Stomach (tissue), 9 donors: ENCODE data around the gene ZSCAN18. TPM values are rescaled to one million over a fixed set of nuclear protein-coding genes. Genes with fewer than 3 reads are reported as not detected.

Experiments used
- DNase-seq, 2 donors: peaks; one replicate each; pipeline versions ENCODE4 v3.0.0 to v3.0.0-alpha.2; 2013 to 2019
- H3K27ac ChIP-seq, 5 donors: fragments of 200-600 bp in 4 of 5; sonication (generic) in 4 of 5; one replicate each; pipeline ENCODE4 v1.5.1; 2013 to 2019; ENCODE audit warnings: mild to moderate bottlenecking in 1 of 5, moderate library complexity in 1 of 5
- H3K27me3 ChIP-seq, 3 donors: fragments of 200-600 bp; sonication (generic); one replicate each; pipeline ENCODE4 v1.5.1; 2017 to 2019; ENCODE audit warnings: mixed run types in 1 of 3
- H3K36me3 ChIP-seq, 4 donors: fragments of 200-600 bp; sonication (generic); 1 replicate in 3 of 4; 2 replicates in 1 of 4; pipeline ENCODE4 v1.5.1; 2016 to 2019
- H3K4me1 ChIP-seq, 4 donors: fragments of 200-600 bp; sonication (generic); one replicate each; pipeline ENCODE4 v1.5.1; 2016 to 2019
- H3K4me3 ChIP-seq, 4 donors: fragments of 200-600 bp; sonication (generic) in 3 of 4; one replicate each; pipeline ENCODE4 v1.5.1; 2016 to 2019; ENCODE audit warnings: mild to moderate bottlenecking in 1 of 4
- H3K9me3 ChIP-seq, 4 donors: fragments of 200-600 bp; sonication (generic); one replicate each; pipeline ENCODE4 v1.5.1; 2016 to 2019
- EP300 ChIP-seq: sonication (generic); formaldehyde crosslinking; IDR thresholded peaks from one replicate; pipeline ENCODE4 v1.6.1; 2017; ENCODE audit warnings: antibody characterized with exemption
- POLR2A ChIP-seq, 4 donors: fragments of 450-650 bp; IDR thresholded peaks; one replicate each; pipeline ENCODE4 v1.6.1; 2016; ENCODE audit warnings: antibody characterized with exemption in 4 of 4, control low read depth in 2 of 4, mild to moderate bottlenecking in 1 of 4, moderate library complexity in 1 of 4
- POLR2AphosphoS5 ChIP-seq, 3 donors: sonication (generic); formaldehyde crosslinking; IDR thresholded peaks; one replicate each; pipeline ENCODE4 v1.6.1; 2016; ENCODE audit warnings: antibody characterized with exemption in 3 of 3
- WGBS, 5 donors: extraction: QIAGEN DNeasy Blood & Tissue Kit in 3 of 5; methylation state at CpG; one replicate each; pipeline versions ENCODE4 v1.1.5 to v1.1.7; 2013 to 2018; 5-methylcytosine and 5-hydroxymethylcytosine counted together
- intact Hi-C: fragments of 100-400 bp; cut with DNase I; formaldehyde crosslinking; loops from one replicate; pipeline ENCODE4 v1.15.1; 2023; ENCODE audit warnings: low total_unique reads
- polyA plus RNA-seq, 3 donors: library from polyadenylated mRNA; stranded (reverse); fragments of 200-250 nt; gene quantifications; one replicate each; pipeline ENCODE4 v1.2.3, GENCODE V29; 2013
- total RNA-seq, 5 donors: library from RNA; depleted of rRNA; stranded (reverse); fragments of >200 nt; gene quantifications; one replicate each; pipeline versions ENCODE4 v1.1.0 to v1.2.3, GENCODE V29; 2014 to 2016
- TF ChIP-seq, protein P1 (sequence below), 7 experiments: fragments of 450-650 bp in 4 of 7; fragments of 200-600 bp in 3 of 7; sonication (generic) in 3 of 7; IDR thresholded peaks; one replicate each; pipeline ENCODE4 v1.5.1; 2016 to 2019; ENCODE audit warnings: antibody characterized with exemption in 7 of 7, control low read depth in 2 of 7, mild to moderate bottlenecking in 1 of 7
- donor health status: healthy with polysubstance abuse.
- donor health status: Bipolar disorder and iron deficiency.
- donor health status: healthy.

ZSCAN18 gene
- total and polyA plus RNA-seq, 8 donors, result 15.5 to 327 (median 45.9) TPM

DNA sequence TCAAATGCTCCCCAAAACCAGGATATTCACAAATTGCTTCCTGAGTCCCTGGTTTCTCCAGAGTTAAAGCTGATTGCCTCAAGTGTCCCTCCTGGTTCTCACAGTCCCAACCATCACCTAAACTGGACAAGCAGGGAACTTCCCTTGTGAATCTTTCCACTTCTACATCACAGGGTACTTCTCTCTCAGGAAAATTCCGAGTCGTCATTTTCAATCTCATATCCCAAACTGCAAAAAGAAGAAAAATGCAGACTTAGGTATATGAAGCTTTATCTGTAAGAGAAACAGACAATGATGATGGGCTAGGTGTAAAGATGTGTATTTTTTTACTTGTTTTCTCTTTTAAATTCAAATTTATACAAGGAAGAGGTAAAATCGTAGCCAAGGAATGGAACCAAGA lies 31.3 kb upstream of the ZSCAN18 start:
- no peaks in the 10 kb centered on the region for H3K27me3 ChIP-seq
- TF ChIP-seq, protein P1, sequence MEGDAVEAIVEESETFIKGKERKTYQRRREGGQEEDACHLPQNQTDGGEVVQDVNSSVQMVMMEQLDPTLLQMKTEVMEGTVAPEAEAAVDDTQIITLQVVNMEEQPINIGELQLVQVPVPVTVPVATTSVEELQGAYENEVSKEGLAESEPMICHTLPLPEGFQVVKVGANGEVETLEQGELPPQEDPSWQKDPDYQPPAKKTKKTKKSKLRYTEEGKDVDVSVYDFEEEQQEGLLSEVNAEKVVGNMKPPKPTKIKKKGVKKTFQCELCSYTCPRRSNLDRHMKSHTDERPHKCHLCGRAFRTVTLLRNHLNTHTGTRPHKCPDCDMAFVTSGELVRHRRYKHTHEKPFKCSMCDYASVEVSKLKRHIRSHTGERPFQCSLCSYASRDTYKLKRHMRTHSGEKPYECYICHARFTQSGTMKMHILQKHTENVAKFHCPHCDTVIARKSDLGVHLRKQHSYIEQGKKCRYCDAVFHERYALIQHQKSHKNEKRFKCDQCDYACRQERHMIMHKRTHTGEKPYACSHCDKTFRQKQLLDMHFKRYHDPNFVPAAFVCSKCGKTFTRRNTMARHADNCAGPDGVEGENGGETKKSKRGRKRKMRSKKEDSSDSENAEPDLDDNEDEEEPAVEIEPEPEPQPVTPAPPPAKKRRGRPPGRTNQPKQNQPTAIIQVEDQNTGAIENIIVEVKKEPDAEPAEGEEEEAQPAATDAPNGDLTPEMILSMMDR (IDR thresholded peaks at IDR 0.05), result no peak
- TF ChIP-seq EP300 (no peak), POLR2A (IDR thresholded peaks at IDR 0.05) (no peak)
- H3K9me3 ChIP-seq, result peaks cover 99 to 100% (median 100%) of the 10 kb centered on the region in 4 donors
- H3K4me1 ChIP-seq, result no peaks in the 10 kb centered on the region
- H3K36me3 ChIP-seq, result peaks cover 73 to 97% (median 76%) of the 10 kb centered on the region in 4 donors
- WGBS, 5 donors, result 95 to 100% (median 96%) methylated on average over 3 of the region's 3 CpGs
- no peak overlapping the region for H3K27ac ChIP-seq
- H3K4me3 ChIP-seq, result no peak overlapping the region
- intact Hi-C loops, result no loop called here
- DNase-seq, result no peak

DNA sequence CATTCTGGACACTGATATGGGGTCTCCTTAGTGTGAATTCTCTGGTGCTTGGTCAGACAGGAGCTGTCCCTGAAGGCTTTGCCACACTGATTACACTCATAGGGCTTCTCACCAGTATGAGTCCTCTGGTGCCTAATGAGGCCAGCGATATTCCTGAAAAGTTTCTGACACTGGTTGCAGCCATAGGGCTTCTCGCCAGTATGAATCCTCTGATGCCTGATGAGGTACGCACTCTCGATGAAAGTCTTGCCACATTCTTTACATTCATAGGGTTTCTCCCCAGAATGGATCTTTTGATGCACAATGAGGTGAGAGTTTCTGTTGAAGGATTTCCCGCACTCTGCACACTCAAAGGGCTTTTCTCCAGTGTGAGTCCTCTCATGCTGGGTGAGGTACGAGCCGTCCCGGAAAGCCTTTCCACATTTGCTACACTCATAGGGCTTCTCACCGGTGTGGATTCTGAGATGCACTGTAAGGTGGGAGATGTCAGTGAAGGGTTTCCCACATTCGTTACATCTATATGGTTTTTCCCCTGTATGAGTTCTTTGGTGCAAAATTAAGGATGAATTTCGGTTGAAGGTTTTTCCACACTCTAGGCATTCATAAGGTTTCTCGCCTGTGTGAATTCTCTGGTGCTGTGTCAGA lies 30.1 kb upstream of the ZSCAN18 start:
- Histone ChIP-seq H3K36me3 (peaks cover 61 to 86% (median 66%) of the 10 kb centered on the region in 4 donors), H3K27ac (no peak overlapping the region), H3K9me3 (peaks cover 94 to 100% (median 100%) of the 10 kb centered on the region in 4 donors), H3K4me3 (no peak overlapping the region), H3K27me3 (no peaks in the 10 kb centered on the region), H3K4me1 (no peaks in the 10 kb centered on the region)
- TF ChIP-seq POLR2A (IDR thresholded peaks at IDR 0.05) (no peak), POLR2AphosphoS5 (IDR thresholded peaks at IDR 0.05) (no peak), EP300 (no peak)
- TF ChIP-seq, protein P1 (IDR thresholded peaks at IDR 0.05), result no peak
- DNase-seq, result no peak
- intact Hi-C loops, result no loop called here
- 91 to 100% (median 98%) methylated on average over 12 of the region's 12 CpGs for WGBS, 5 donors

DNA sequence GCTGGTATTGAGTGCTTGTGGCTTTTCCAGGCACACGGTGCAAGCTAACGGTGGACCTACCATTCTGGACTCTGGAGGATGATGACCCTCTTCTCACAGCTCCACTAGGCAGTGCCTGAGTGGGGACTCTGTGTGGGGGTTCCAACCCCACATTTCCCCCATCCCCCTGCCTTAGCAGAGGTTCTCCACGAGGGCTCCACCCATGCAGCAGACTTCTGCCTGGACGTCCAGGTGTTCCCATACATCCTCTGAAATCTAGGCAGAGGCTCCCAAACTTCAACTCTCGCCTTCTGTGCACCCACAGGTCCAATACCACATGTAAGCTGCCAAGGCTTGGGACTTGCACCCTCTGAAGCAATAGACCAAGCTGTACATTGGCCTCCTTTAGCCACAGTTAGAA lies 25.3 kb upstream of the ZSCAN18 start:
- Histone ChIP-seq H3K27ac (no peak overlapping the region), H3K36me3 (peaks cover 13 to 46% (median 20%) of the 10 kb centered on the region in 4 donors), H3K4me1 (no peaks in the 10 kb centered on the region), H3K4me3 (no peak overlapping the region), H3K9me3 (peaks cover 84 to 100% (median 100%) of the 10 kb centered on the region in 4 donors), H3K27me3 (peaks cover 0 to 5% (median under 1%) of the 10 kb centered on the region in 3 donors)
- TF ChIP-seq, protein P1 (IDR thresholded peaks at IDR 0.05), result no peak
- TF ChIP-seq POLR2A (IDR thresholded peaks at IDR 0.05) (no peak), EP300 (no peak)
- DNase-seq, result no peak
- 62 to 80% (median 67%) methylated on average over 4 to 5 of the region's 5 CpGs for WGBS, 5 donors
- intact Hi-C loops, result no loop called here

DNA sequence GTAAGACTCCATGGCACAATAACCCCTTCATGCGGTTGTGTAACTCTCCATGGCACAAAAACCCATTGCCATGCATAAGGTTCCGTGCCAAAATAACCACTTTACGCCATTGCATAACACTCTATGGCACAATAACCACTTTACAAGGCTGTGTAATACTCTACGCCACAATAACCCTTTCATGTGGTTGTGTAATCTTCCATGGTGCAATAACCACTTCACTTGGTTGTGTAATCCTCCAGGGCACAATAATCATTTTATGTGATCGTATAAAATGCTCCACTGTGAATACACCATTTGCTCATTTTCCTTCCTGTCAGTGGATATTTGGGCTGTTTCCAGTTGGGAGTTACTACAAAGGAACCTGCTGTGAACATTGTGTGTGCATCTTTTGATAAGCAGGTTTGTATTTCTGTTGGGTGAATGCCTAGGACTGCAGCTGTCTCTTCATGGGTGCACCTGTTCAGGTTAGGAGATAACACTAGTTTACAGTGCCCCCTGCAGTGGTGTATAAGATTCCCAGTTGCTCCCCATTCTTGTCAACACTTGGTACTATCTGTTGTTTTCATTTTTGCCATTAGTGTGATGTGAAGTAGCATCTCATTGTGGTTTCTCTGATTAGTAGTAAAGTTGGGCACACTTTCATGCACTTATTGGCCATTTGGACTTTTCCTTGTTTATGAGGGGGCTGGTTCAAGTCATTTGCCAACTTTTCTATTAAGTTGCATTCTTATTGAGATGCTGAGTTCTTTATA lies 21.1 kb upstream of the ZSCAN18 start:
- no peak for DNase-seq
- H3K4me3 ChIP-seq, result no peak overlapping the region
- H3K4me1 ChIP-seq, result no peaks in the 10 kb centered on the region
- H3K27me3 ChIP-seq, result peaks cover 0 to 19% (median 7%) of the 10 kb centered on the region in 3 donors
- 85 to 89% (median 87%) methylated on average over 5 of the region's 5 CpGs for WGBS, 5 donors
- TF ChIP-seq EP300, result no peak
- TF ChIP-seq, protein P1 (IDR thresholded peaks at IDR 0.05), result no peak
- TF ChIP-seq POLR2AphosphoS5 (IDR thresholded peaks at IDR 0.05), result no peak
- no peak for TF ChIP-seq POLR2A (IDR thresholded peaks at IDR 0.05)
- H3K27ac ChIP-seq, result no peak overlapping the region
- H3K9me3 ChIP-seq, result peaks cover 59 to 100% (median 99%) of the 10 kb centered on the region in 4 donors
- intact Hi-C loops, result no loop called here
- H3K36me3 ChIP-seq, result peaks cover 0 to 21% (median 0%) of the 10 kb centered on the region in 4 donors
